GM23248 (cell line): ENCODE measurements around the gene SFMBT1.

Experiments
- EZH2 ChIP-seq: fragments of 200-600 bp; sonication (generic); IDR thresholded peaks from 2 replicates; pipeline ENCODE4 v1.6.1; 2018; ENCODE audit warnings: antibody characterized with exemption, mild to moderate bottlenecking; ENCODE audit not compliant: insufficient read depth, poor library complexity, severe bottlenecking
- EZH2phosphoT487 ChIP-seq: fragments of 200-600 bp; sonication (generic); IDR thresholded peaks from 2 replicates; pipeline ENCODE4 v1.6.1; 2018; ENCODE audit warnings: antibody characterized with exemption, moderate library complexity, mild to moderate bottlenecking, low read depth; ENCODE audit not compliant: insufficient read depth

DNA sequence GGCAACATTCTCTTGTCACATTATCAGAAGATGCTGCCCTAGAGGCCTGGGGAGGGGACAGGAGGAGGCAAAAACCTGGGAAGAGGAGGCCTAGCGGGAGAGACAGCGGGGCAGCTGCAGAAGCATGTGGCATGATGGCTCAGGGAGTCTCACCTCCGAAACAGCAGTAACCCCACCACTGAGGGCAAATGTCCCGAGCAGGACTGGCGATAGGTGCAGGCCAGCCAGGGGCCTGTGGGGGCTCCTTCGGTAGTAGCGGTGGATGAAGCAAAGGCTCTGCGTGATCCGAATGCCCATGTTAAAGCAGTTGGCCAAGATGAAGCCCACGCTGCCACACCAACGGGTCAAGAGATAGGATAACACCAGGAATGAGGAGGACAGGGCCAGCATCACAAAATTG, 46.3 kb upstream of the SFMBT1 start:
- TF ChIP-seq EZH2phosphoT487 = no peak
- TF ChIP-seq EZH2 = no peak
